ENCODE data around the gene GEMIN5.

GEMIN5 gene

DNA sequence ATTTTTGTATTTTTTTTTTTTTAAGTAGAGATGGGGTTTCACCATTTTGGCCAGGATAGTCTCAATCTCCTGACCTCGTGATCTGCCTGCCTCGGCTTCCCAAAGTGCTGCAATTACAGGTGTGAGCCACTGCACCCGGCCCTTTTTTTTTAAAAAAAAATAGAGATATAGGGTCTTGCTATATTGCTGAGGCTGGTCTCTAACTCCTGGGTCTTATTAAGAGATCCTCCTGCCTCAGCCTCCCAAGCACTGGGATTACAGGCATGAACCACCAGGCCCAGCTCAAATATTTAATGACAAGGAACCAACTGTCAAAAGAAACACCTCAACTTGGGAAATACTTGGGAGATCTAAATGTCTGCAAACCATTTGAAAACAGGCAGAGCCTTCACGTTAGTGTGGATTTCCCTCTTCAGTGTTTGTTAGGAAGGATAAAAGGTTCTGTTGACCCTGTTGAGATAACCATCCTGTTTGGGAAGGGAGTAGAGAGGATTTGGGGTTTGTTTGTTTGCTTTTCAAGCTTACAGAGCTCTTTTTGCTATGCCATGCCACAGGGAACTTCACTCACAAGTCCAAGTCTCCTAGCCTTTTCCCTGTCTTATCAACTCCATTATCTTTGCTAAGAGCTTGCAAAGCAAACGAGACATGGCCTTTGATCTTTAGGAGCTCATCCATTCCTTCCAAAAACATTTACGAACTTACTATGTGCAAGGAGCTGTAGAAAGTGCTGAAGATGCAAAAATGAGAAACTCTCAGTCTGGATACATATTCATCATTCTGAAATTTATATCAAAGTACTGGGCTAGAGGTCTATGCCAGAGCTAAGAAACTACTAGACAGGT lies 95.1 kb downstream of the GEMIN5 start:
- no peak for DNase-seq

- DNase-seq, result no peak
Measured at GRCh38 chr5:154841273-154841661, 96.7 kb downstream of the GEMIN5 start.

DNA sequence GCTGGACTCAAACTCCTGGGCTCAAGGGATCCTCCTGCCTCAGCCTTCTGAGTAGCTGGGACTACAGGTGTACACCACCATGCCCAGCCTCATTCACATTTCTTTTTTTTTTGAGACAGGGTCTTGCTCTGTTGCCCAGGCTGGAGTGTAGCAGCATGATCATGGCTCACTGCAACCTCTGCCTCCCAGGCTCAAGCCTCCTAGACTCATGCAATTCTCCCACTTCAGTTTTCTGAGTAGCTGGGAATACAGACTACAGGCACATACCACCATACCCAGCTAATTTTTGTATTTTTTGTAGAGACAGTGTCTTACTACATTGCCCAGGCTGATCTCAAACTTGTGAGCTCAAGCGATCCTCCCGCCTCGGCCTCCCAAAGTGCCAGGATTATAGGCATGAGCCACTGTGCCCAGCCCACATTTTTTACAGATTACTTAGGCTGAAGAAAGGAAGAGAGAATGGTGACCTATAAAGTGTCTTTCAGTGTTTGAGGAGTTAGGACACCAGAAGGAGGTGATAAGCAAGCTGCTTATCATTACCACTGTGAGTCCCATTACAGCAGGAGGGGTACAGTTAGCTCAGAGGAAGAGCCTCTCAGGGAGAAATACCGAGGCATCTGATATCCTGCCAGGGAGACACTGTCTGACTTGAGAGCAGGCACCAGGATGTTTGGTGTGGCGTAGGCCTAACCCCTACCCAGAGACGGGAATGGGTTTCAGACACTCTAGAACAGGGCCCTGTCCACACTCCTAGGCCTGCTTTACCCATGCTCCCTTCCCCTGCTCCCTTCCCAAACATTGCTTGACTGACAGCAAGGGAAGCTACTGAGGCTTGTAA lies 97.4 kb downstream of the GEMIN5 start:
- DNase-seq, result no peak

Data from NCI-H524 (cell line).